ENCODE data around the gene TGFBR3. TPM values are rescaled to one million over a fixed set of nuclear protein-coding genes. Genes with fewer than 3 reads are reported as not detected.
A peak's percentile ranks its signal among the peaks of the same experiment; 100 is the strongest.

TGFBR3 gene
- total and polyA plus RNA-seq, 7 donors = 5.1 to 24.5 (median 8.9) TPM

- DNase-seq (no peak), ATAC-seq (no peak)
- peaks cover 0 to 2% of the 10 kb centered on the region in 2 donors for H3K36me3 ChIP-seq (ENCODE audit: insufficient read depth in 1 of 2, low read depth in 1 of 2)
- no peak overlapping the region for H3K27ac ChIP-seq
- no peaks in the 10 kb centered on the region for H3K27me3 ChIP-seq (ENCODE audit: insufficient read depth in 3 of 3, low read length in 2 of 3)
- H3K4me1 ChIP-seq = peaks cover 40% of the 10 kb centered on the region
- no peak overlapping the region for H3K4me3 ChIP-seq
- intact Hi-C loops (cut with DNase I) = no loop called here
- H3K9me3 ChIP-seq = no peaks in the 10 kb centered on the region
- no peak for TF ChIP-seq CTCF (IDR thresholded peaks at IDR 0.05)
- 90 to 95% (median 94%) methylated on average over 11 of the region's 11 CpGs for WGBS, 3 donors
Observed at GRCh38 chr1:91729621-91730358, 156.2 kb downstream of the TGFBR3 start.

- DNase-seq (no peak), ATAC-seq (no peak)
- intact Hi-C loops (cut with DNase I) = no loop called here
- Histone ChIP-seq H3K4me1 (peaks cover 52% of the 10 kb centered on the region), H3K27me3 (ENCODE audit: insufficient read depth in 3 of 3, low read length in 2 of 3) (no peaks in the 10 kb centered on the region), H3K9me3 (no peaks in the 10 kb centered on the region), H3K4me3 (no peak overlapping the region), H3K27ac (peak overlapping the region; percentile 18), H3K36me3 (ENCODE audit: insufficient read depth in 1 of 2, low read depth in 1 of 2) (no peaks in the 10 kb centered on the region)
- no peak for TF ChIP-seq CTCF (IDR thresholded peaks at IDR 0.05)
- 51 to 58% (median 52%) methylated on average over 2 of the region's 2 CpGs for WGBS, 3 donors
Observed at GRCh38 chr1:91727763-91728162, 158.2 kb downstream of the TGFBR3 start.

- H3K27ac ChIP-seq = peak overlapping the region; percentile 77
- peak; percentile 80 to 93 (median 92) for ATAC-seq
- H3K9me3 ChIP-seq = no peaks in the 10 kb centered on the region
- no peak for TF ChIP-seq CTCF (IDR thresholded peaks at IDR 0.05)
- H3K36me3 ChIP-seq (ENCODE audit: insufficient read depth in 1 of 2, low read depth in 1 of 2) = peaks cover 0 to 8% of the 10 kb centered on the region in 2 donors
- no peaks in the 10 kb centered on the region for H3K27me3 ChIP-seq (ENCODE audit: insufficient read depth in 3 of 3, low read length in 2 of 3)
- 10 to 21% (median 16%) methylated on average over 7 of the region's 7 CpGs for WGBS, 3 donors
- intact Hi-C loops (cut with DNase I) = no loop called here
- DNase-seq = peak; percentile 21 to 56
- peaks cover 37% of the 10 kb centered on the region for H3K4me1 ChIP-seq
- H3K4me3 ChIP-seq = no peak overlapping the region
Observed at GRCh38 chr1:91725989-91726721, 159.8 kb downstream of the TGFBR3 start.

- Histone ChIP-seq H3K9me3 (no peaks in the 10 kb centered on the region), H3K27ac (peak overlapping the region; percentile 77), H3K4me1 (peaks cover 37% of the 10 kb centered on the region), H3K4me3 (no peak overlapping the region), H3K36me3 (ENCODE audit: insufficient read depth in 1 of 2, low read depth in 1 of 2) (peaks cover 0 to 14% of the 10 kb centered on the region in 2 donors), H3K27me3 (ENCODE audit: insufficient read depth in 3 of 3, low read length in 2 of 3) (no peaks in the 10 kb centered on the region)
- no peak for TF ChIP-seq CTCF (IDR thresholded peaks at IDR 0.05)
- intact Hi-C loops (cut with DNase I) = no loop called here
- WGBS, 3 donors = 17 to 23% (median 19%) methylated on average over 1 of the region's 1 CpG
- ATAC-seq = peak in 2 of 4 donors; percentile 38 to 49
- no peak for DNase-seq
Observed at GRCh38 chr1:91725618-91725988, 160.3 kb downstream of the TGFBR3 start.

Data from psoas muscle (tissue), 8 donors.